ENCODE measurements around the gene PHF13. TPM values are rescaled to one million over a fixed set of nuclear protein-coding genes. Genes with fewer than 3 reads are reported as not detected.

Gene PHF13
- polyA plus RNA-seq, 1 experiment = 9.4 TPM

DNA sequence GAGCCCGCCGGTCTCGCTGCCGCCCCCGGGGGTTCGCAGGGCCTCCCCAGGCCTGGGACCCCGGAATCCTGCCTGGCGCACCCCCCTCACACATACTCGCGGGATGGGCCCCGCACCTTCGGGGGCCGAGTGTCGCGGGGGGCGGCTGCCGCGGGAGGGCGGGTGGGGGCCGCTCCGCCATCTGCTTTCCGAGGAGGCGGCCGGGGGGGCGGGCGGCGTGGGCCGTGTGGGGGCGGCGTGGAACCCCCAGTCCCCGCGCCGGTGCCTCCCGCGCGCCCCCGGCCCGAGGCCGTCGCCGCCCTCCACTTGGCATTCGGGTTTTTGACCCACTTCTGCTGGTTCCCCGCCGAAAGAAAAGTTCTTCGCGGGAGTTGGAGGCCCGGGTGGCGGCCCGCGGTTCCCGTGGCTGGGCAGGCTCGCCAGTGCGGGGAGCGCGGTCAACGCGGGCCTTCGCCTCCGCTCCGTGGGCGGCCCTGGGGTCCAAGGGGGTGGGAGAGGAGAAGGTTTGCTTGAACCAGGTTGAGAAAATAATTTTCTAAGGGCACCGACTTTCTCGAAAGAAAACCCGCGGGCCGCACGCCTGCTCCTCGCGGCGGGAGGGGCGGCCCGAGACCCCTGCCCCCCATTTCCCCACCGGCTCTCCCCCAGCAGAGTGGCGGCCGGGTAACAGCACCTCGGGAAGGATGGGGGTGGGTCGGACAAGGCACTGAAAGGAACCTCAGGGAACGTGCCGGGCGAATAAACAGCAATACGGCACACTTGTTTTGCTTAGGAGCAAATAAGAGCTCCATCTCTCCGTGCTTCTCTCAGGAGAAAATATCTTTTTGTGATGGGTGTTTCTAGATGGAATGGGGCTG lies 1.6 kb downstream of the PHF13 start:
- CTCF ChIA-PET = interaction anchor here (0.9 kb wide), 1 partner anchor 36 kb away, joined by 3 read pairs; the partner anchor contains the start of gene ZBTB48
- POLR2A ChIA-PET = no interaction called here
- H3K4me3 ChIP-seq (ENCODE audit: low read depth, low read length) = peak overlapping the region; percentile 87
- H3K36me3 ChIP-seq (ENCODE audit: control insufficient read depth, insufficient read depth, low read length) = peaks cover 13% of the 10 kb centered on the region
- H3K27me3 ChIP-seq (ENCODE audit: control insufficient read depth, insufficient read depth, low read length) = no peaks in the 10 kb centered on the region
- no peak for DNase-seq (ENCODE audit: low read depth)
- TF ChIP-seq, protein P1, sequence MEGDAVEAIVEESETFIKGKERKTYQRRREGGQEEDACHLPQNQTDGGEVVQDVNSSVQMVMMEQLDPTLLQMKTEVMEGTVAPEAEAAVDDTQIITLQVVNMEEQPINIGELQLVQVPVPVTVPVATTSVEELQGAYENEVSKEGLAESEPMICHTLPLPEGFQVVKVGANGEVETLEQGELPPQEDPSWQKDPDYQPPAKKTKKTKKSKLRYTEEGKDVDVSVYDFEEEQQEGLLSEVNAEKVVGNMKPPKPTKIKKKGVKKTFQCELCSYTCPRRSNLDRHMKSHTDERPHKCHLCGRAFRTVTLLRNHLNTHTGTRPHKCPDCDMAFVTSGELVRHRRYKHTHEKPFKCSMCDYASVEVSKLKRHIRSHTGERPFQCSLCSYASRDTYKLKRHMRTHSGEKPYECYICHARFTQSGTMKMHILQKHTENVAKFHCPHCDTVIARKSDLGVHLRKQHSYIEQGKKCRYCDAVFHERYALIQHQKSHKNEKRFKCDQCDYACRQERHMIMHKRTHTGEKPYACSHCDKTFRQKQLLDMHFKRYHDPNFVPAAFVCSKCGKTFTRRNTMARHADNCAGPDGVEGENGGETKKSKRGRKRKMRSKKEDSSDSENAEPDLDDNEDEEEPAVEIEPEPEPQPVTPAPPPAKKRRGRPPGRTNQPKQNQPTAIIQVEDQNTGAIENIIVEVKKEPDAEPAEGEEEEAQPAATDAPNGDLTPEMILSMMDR (IDR thresholded peaks at IDR 0.05; ENCODE audit: insufficient read depth, low read depth, low read length) = no peak

DNA sequence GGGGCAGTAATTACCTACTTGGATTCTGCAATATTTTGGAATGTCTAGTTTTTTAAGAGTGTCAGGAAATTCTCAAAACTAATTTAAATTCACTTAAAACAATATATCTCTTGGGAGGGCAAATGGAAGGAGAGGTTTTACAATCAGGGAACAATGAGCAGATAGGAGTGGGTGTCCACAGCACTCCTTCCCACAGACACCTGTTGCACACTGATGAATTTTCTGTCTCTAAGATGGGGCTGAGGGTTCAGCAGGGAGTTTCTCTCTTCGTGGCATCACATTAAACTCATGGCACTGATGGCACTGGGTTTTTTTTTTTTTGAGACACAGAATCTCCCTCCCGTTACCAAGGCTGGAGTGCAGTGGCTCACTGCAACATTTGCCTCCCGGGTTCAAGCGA lies 5.5 kb downstream of the PHF13 start:
- TF ChIP-seq, protein P1 (IDR thresholded peaks at IDR 0.05; ENCODE audit: insufficient read depth, low read depth, low read length) = no peak
- POLR2A ChIA-PET = no interaction called here
- Histone ChIP-seq H3K4me3 (ENCODE audit: low read depth, low read length) (no peak overlapping the region), H3K36me3 (ENCODE audit: control insufficient read depth, insufficient read depth, low read length) (peaks cover 37% of the 10 kb centered on the region), H3K27me3 (ENCODE audit: control insufficient read depth, insufficient read depth, low read length) (no peaks in the 10 kb centered on the region)
- CTCF ChIA-PET = interaction anchor here (0.9 to 1.1 kb wide), 2 partner anchors 15 to 129 kb away, joined by 3 read pairs; no protein-coding TSS in a partner anchor
- no peak for DNase-seq (ENCODE audit: low read depth)

DNA sequence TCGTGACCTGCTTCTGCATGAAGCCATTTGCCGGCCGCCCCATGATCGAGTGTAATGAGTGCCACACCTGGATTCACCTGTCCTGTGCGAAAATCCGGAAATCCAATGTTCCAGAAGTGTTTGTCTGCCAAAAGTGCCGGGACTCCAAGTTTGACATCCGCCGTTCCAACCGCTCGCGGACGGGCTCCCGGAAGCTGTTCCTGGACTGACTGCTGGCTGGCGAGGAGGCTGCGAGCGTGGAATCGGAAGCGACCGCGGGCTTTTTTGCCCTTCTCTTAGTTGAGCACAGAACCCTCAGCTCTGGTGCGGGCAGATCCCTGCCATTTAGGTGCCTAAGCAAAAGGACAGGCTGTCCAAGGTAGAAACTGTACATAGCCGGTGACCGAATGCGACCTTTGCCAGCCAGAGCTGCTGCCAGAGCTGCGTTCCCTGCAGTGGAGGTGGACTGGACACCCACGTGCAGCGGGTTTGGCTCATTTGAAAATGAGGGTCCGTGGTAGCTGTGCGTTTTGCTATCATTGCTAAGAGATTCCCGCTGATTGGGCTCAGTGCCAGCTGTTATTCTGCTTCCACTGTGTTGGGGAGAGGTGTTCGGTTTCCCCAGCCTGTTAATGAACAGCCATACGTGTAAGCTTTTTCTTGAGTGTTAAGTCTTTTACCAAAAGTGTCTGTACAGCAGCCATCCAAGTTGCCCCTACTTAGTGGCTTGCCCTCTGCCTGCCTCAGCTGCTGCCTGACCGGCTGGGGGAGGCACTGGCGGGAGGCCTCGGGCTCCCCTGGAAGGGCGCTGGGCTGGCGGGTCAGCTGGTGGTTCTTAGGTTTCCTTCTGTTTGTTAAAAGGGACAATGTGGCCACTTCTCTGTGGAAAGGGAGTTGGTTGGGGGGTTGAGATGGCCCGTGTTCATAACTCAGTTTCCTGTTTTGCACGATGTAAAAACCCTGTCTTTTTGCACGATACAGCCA lies 8.2 kb downstream of the PHF13 start:
- ChIA-PET POLR2A (no interaction called here), CTCF (interaction anchor here (0.7 to 1.9 kb wide), 3 partner anchors 12 to 67 kb away, joined by 3 to 5 read pairs (median 4); partner anchors contain the start of gene NOL9)
- Histone ChIP-seq H3K4me3 (ENCODE audit: low read depth, low read length) (no peak overlapping the region), H3K27me3 (ENCODE audit: control insufficient read depth, insufficient read depth, low read length) (no peaks in the 10 kb centered on the region), H3K36me3 (ENCODE audit: control insufficient read depth, insufficient read depth, low read length) (peaks cover 37% of the 10 kb centered on the region)
- no peak for DNase-seq (ENCODE audit: low read depth)
- TF ChIP-seq, protein P1 (IDR thresholded peaks at IDR 0.05; ENCODE audit: insufficient read depth, low read depth, low read length) = no peak

DNA sequence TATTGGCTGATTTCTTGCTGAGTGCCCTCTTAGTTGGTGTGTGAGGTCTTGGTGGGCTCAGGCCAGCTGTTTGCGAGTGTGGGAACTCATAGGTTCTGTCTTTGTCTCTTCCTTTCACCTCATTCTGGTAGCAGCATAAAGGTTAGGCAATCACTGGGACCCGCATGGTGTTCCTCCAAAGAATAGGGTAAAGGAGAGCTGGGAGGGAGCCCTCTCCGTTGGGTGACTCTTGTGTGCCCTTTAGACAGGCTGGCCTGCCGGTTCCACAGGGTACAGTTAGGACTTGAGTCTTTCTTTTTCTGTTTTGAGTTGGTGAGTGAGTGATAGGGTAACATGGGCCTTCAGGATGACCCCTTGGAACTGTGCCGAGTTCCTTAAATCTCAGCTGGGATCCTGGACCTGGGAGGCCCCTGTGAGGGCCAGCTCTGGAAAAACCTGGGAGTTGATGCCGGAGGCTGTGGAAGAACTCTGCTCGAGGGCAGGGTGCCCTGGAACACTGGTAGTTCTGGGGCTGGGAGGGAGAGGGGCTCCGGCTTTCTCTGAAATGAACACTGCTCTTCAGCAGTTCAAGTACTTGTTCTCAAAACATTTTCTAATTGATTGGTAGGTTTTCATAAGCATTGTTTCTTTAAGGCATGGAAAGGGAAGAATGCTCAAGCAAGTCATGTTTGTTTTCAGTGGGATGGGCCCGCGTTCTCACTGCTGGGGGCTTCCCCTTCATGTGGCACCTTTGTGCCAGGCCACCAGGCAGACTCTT lies 9.0 kb downstream of the PHF13 start:
- Histone ChIP-seq H3K4me3 (ENCODE audit: low read depth, low read length) (no peak overlapping the region), H3K27me3 (ENCODE audit: control insufficient read depth, insufficient read depth, low read length) (no peaks in the 10 kb centered on the region), H3K36me3 (ENCODE audit: control insufficient read depth, insufficient read depth, low read length) (peaks cover 36% of the 10 kb centered on the region)
- TF ChIP-seq, protein P1 (IDR thresholded peaks at IDR 0.05; ENCODE audit: insufficient read depth, low read depth, low read length) = no peak
- CTCF ChIA-PET = interaction anchor here (1.3 to 1.5 kb wide), 3 partner anchors 12 to 68 kb away, joined by 4 read pairs; partner anchors contain the start of gene NOL9
- POLR2A ChIA-PET = no interaction called here
- DNase-seq (ENCODE audit: low read depth) = no peak
